NCI-H2107 (cell line): Measurements from ENCODE around the gene ATAD3A.
A peak's percentile ranks its signal among the peaks of the same experiment; 100 is the strongest.
"Not testable (repeated sequence)": the region's sequence is repeated elsewhere in the genome, so short reads cannot be mapped to it uniquely, and the experiment has no call there.

ENCODE experiments used
- DNase-seq: peaks from one replicate; lab custom pipeline; 2025; lab: John Stamatoyannopoulos, UW

ATAD3A gene

GRCh38 chr1:1489861-1490260, 22.1 kb upstream of the ATAD3A start:
- DNase-seq = no peak

DNA sequence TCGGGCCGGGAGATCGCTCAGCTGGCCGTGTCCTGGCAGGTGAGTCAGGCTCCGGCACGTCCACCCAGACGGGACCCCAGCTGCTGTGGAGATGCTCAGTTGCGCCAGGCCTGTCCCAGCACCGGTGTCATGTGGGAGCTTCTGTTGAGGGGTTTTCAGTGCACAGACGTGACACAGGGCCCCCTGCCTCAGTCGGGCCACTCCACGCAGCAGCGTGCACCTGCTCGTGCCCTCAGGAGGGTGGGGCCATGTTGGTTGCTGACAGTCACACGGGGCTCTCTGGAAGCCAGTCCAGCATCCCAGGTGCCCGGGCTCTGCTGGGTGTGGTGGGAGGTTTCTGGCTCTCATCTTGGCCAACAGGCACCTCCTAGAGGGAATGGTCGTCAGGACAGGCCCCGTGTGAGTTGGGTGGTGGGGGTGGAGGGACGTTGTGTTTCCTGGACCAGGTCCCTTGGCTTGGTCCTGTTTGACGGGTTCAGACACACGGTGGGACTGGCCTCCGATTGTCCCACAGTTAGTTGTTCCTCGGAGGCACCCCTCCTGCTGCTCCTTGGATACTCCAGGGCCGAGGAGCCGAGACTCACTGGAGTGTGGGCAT, 21.2 kb upstream of the ATAD3A start:
- DNase-seq = no peak

- DNase-seq = no peak
Observed at GRCh38 chr1:1491601-1492000, 20.4 kb upstream of the ATAD3A start.

DNA sequence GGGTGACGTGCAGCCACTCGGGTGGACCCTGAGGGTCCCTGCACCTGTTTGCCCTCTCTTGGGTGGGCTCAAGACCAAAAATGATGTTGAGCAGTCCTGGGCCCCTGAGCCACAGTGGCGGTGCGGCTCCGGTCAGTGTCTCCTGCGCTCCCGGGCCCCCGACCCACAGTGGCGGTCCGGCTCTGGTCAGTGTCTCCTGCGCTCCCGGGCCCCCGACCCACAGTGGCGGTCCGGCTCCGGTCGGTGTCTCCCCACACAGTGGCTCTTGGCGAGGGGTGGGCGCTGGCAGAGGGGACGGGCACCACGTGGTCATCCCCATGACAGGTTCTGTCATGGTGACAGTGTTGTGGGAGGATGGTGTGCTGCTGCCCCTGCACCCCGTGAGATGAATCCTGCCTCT, 17.7 kb upstream of the ATAD3A start:
- not testable (repeated sequence) for DNase-seq

DNA sequence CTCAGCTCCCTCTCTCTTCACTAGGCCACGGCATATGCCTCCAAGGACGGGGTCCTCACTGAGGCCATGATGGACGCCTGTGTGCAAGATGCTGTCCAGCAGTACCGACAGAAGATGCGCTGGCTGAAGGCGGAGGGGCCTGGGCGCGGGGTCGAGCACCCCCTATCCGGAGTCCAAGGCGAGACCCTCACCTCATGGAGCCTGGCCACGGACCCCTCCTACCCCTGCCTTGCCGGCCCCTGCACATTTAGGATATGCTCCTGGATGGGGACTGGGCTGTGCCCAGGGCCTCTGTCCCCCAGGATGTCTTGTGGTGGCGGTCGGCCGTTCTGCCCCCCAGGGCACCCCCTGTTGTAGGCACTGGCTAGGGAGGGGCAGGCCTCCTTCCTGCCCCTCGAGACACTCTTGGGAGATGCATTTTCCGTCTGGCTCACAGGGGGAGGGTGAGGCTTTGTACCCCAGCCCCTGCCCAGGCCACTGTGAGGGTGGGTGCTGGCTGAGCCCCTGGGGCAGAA, 16.4 kb upstream of the ATAD3A start:
- not testable (repeated sequence) for DNase-seq

DNA sequence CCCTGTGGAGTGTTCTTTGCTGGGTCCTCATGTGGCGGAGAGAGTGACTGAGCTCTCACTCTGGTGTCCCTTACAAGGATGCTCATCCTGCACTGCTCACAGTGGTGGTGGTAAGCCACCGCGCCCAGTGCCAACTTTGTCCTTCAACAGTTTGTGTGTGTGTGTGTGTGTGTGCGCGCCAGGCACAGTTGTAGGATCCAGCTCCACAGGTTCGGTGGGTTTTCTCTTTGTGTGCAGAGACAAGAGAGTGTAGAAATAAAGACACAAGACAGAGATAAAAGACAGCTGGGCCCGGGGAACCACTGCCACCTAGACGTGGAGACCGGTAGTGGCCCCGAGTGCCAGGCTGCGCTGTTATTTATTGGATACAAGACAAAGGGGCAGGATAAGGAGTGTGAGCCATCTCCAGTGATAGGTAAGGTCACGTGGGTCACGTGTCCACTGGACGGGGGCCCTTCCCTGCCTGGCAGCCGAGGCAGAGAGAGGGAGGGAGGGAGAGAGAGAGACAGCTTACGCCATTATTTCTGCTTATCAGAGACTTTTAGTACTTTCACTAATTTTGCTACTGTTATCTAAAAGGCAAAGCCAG, 7.1 kb upstream of the ATAD3A start:
- DNase-seq = peak; percentile 7

GRCh38 chr1:1505366-1505798, 6.6 kb upstream of the ATAD3A start:
- DNase-seq = not testable (repeated sequence)

DNA sequence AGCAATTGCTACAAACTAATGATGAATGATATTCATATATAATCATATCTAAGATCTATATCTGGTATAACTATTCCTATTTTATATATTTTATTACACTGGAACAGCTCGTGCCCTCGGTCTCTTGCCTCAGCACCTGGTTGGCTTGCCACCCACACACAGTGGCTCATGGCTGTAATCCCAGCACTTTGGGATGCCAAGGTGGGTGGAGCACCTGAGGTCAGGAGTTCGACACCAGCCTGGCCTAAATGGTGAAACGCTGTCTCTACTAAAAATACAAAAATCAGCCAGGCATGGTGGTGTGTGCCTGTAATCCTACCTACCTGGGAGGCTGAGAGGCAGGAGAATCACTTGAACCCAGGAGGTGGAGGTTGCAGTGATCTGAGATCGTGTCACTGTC, 6.2 kb upstream of the ATAD3A start:
- not testable (repeated sequence) for DNase-seq

- no peak for DNase-seq
Observed at GRCh38 chr1:1507305-1507704, 4.7 kb upstream of the ATAD3A start.

GRCh38 chr1:1508775-1509464, 3.0 kb upstream of the ATAD3A start:
- not testable (repeated sequence) for DNase-seq

DNA sequence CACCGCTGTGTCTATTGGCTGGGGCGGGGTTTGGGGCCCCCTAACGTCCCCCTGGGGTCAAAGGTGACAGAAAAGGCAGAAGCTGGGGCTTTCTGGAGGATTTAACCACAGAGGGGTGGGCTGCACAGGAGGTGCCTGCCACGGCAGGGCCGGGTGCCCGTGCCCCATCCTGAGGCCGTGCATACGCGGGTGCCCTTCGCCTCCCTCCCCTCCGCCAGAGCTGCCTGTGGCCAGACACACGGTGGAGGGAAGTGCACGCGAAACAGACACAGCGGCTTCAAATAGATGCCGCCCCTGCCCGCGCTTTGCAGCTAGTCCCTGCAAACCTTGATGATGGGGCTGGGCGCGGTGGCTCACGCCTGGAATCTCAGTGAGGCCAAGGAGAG, 2.5 kb upstream of the ATAD3A start:
- DNase-seq = not testable (repeated sequence)

- DNase-seq = no peak
Observed at GRCh38 chr1:1510912-1511532, 940 bp upstream of the ATAD3A start.

- DNase-seq = not testable (repeated sequence)
Observed at GRCh38 chr1:1512425-1512824, 463 bp downstream of the ATAD3A start.

DNA sequence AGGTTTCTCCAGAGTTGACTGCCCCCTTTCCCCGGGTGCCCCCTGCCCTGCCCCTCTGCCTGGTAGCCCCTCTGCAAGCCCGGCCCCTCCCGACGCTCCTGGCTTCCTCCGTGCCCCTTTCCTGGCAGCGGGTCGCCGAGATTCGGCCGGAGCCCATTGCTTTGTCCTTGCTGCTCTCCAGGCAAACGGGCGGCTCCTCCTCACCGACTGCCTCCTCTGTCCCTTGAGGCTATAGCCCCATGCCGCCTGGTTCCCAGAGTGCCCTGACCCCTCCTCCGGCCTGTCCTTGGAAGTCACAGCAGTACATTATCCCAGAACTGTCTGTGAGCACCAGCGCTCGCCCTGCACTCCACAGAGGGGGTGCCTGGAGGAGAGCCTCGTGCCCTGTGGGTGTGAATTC, 1.7 kb downstream of the ATAD3A start:
- not testable (repeated sequence) for DNase-seq

DNA sequence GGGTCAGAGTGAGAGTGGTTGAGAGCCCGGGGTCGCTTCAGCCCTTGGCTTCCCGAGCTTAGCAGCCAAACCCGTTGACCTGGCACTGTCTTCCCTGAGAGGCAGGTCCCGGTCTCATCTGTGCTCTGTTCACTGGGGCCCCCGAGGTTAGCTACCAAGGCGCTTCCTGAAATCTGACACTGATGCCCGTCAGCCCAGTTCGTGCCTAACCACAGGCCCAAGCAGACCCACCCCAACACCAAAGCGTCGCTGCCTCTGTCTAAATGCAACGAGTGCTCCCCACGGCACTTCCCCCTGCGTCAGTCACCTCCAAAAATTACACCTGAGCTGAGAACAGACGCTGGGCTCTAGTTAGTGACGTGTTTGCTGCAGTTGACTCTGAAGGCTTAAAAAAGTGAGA, 2.4 kb downstream of the ATAD3A start:
- not testable (repeated sequence) for DNase-seq

DNA sequence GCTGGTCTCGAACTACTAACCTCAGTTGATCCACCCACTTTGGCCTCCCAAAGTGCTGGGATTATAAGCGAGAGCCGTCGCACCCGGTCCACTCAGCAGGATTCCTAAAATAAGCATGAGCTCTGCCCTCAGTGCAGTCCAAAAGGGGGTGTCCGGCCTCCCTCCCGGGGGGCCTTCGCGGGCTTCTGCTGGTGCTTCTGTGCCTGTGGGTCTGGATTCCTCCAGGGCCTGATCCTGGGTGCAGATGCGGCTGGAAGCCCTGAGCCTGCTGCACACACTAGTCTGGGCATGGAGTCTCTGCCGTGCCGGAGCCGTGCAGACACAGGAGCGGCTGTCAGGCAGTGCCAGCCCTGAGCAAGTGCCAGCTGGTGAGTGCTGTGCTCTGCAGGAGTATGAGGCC, 5.0 kb downstream of the ATAD3A start:
- DNase-seq = not testable (repeated sequence)

GRCh38 chr1:1517973-1518620, 6.1 kb downstream of the ATAD3A start:
- DNase-seq = no peak

- not testable (repeated sequence) for DNase-seq
Observed at GRCh38 chr1:1518621-1519007, 6.7 kb downstream of the ATAD3A start.

GRCh38 chr1:1519805-1520505, 8.0 kb downstream of the ATAD3A start:
- DNase-seq = not testable (repeated sequence)

- no peak for DNase-seq
Observed at GRCh38 chr1:1521331-1521730, 9.4 kb downstream of the ATAD3A start.

- DNase-seq = not testable (repeated sequence)
Observed at GRCh38 chr1:1522536-1522935, 10.6 kb downstream of the ATAD3A start.

DNA sequence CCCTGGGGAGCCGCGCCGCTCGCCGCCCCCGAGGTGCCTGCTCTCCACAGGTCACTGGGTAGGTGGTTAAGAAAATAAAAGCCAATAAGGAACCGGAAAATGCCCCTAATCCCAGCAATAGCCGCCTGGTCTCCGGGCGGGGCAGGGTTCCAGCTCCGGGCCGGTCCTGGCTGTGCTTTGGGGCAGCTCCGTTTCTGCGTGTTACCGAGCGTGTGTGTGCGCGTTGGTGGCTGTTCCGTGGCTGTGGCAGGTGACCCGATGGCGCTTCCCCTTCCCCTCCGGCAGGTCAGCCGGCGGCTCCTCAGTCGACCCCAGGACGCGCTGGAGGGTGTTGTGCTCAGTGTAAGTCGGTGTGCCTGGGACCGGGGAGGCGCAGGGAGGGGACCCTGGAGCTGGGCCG, 11.3 kb downstream of the ATAD3A start:
- not testable (repeated sequence) for DNase-seq
